ENCODE data around the gene PRKCZ.

DNA sequence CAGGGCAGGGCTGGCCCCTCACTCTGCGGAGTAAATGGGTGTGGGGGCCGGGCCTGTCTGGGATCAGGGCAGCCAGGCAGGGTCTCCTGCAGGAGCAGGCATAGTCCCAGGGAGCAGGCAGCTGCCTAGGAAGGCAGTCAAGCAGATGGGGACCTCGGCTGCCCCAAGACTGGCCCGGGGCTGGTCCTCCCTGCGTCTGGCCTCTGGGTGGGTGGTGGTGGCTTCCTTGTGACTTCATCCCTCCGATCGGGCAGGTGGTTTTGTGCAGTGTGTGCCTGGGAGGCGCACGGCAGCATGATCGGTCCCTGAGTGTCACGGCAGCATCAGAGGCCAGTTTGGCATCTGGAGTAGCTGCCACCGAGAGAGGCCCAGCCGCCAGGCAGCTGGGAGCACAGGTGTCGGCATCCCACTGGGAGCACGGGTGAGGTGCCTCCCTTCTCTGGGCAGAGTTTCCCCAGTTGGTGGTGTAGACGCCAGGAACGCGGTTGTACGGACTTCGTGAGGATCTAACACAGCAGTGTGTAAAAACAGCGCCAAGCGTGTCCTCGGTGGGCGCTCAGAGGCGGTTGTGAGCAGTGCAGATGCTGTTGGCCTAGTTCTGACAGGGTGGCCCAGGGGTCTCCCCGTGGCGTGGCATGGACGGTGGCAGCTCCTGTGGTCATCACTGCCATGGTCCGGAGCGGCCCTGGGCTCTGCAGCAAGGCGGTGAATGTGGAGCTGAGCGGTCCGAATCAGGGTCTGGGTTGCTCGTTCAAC lies 45.9 kb downstream of the PRKCZ start:
- TF ChIP-seq, protein P1, sequence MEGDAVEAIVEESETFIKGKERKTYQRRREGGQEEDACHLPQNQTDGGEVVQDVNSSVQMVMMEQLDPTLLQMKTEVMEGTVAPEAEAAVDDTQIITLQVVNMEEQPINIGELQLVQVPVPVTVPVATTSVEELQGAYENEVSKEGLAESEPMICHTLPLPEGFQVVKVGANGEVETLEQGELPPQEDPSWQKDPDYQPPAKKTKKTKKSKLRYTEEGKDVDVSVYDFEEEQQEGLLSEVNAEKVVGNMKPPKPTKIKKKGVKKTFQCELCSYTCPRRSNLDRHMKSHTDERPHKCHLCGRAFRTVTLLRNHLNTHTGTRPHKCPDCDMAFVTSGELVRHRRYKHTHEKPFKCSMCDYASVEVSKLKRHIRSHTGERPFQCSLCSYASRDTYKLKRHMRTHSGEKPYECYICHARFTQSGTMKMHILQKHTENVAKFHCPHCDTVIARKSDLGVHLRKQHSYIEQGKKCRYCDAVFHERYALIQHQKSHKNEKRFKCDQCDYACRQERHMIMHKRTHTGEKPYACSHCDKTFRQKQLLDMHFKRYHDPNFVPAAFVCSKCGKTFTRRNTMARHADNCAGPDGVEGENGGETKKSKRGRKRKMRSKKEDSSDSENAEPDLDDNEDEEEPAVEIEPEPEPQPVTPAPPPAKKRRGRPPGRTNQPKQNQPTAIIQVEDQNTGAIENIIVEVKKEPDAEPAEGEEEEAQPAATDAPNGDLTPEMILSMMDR (IDR thresholded peaks at IDR 0.05) = no peak
- TF ChIP-seq POLR2A (IDR thresholded peaks at IDR 0.05) = no peak
